ENCODE results near the gene CDHR2.
"Not testable (repeated sequence)": the region's sequence is repeated elsewhere in the genome, so short reads cannot be mapped to it uniquely, and the experiment has no call there.

Gene CDHR2

GRCh38 chr5:176597417-176598389, 48.6 kb downstream of the CDHR2 start:
- no peaks in the 10 kb centered on the region for H3K9me3 ChIP-seq (ENCODE audit: low read depth, low read length)
- no peak overlapping the region for H3K27ac ChIP-seq
- TF ChIP-seq FOXP2 (optimal IDR thresholded peaks at IDR 0.05; ENCODE audit: control extremely low read depth, extremely low read length, insufficient read depth) (no peak), POLR2AphosphoS5 (IDR thresholded peaks at IDR 0.05; ENCODE audit: borderline replicate concordance, low read depth, low read length) (no peak), EZH2 (IDR thresholded peaks at IDR 0.05) (no peak)
- no peak overlapping the region for H3K4me3 ChIP-seq
- no peak for DNase-seq (ENCODE audit: low read depth, low spot score)
- H3K36me3 ChIP-seq (ENCODE audit: insufficient read depth, low read length): no peaks in the 10 kb centered on the region
- no peak overlapping the region for H3K9ac ChIP-seq (ENCODE audit: insufficient read length)

GRCh38 chr5:176599749-176600430, 50.7 kb downstream of the CDHR2 start:
- H3K27ac ChIP-seq; H3K4me3 ChIP-seq; H3K9me3 ChIP-seq (ENCODE audit: low read depth, low read length); DNase-seq (ENCODE audit: low read depth, low spot score); H3K9ac ChIP-seq (ENCODE audit: insufficient read length); H3K36me3 ChIP-seq (ENCODE audit: insufficient read depth, low read length): not testable (repeated sequence)

GRCh38 chr5:176601901-176602482, 52.9 kb downstream of the CDHR2 start:
- no peak for TF ChIP-seq EZH2 (IDR thresholded peaks at IDR 0.05)
- no peak for TF ChIP-seq POLR2AphosphoS5 (IDR thresholded peaks at IDR 0.05; ENCODE audit: borderline replicate concordance, low read depth, low read length)
- TF ChIP-seq FOXP2 (optimal IDR thresholded peaks at IDR 0.05; ENCODE audit: control extremely low read depth, extremely low read length, insufficient read depth): no peak
- H3K36me3 ChIP-seq (ENCODE audit: insufficient read depth, low read length): no peaks in the 10 kb centered on the region
- DNase-seq (ENCODE audit: low read depth, low spot score): no peak

GRCh38 chr5:176603091-176603490, 53.9 kb downstream of the CDHR2 start:
- H3K4me3 ChIP-seq: no peak overlapping the region
- TF ChIP-seq EZH2 (IDR thresholded peaks at IDR 0.05) (no peak), FOXP2 (optimal IDR thresholded peaks at IDR 0.05; ENCODE audit: control extremely low read depth, extremely low read length, insufficient read depth) (no peak), POLR2AphosphoS5 (IDR thresholded peaks at IDR 0.05; ENCODE audit: borderline replicate concordance, low read depth, low read length) (no peak)
- H3K36me3 ChIP-seq (ENCODE audit: insufficient read depth, low read length): no peaks in the 10 kb centered on the region
- H3K27ac ChIP-seq: no peak overlapping the region
- H3K9ac ChIP-seq (ENCODE audit: insufficient read length): no peak overlapping the region
- H3K9me3 ChIP-seq (ENCODE audit: low read depth, low read length): no peaks in the 10 kb centered on the region
- no peak for DNase-seq (ENCODE audit: low read depth, low spot score)

More at GRCh38 chr5:176601901-176602482, 52.9 kb downstream of the CDHR2 start:
- H3K9ac ChIP-seq (ENCODE audit: insufficient read length): no peak overlapping the region
- H3K4me3 ChIP-seq: no peak overlapping the region
- no peak overlapping the region for H3K27ac ChIP-seq
- no peaks in the 10 kb centered on the region for H3K9me3 ChIP-seq (ENCODE audit: low read depth, low read length)

GRCh38 chr5:176606032-176606431, 56.9 kb downstream of the CDHR2 start:
- no peaks in the 10 kb centered on the region for H3K9me3 ChIP-seq (ENCODE audit: low read depth, low read length)
- no peak overlapping the region for H3K9ac ChIP-seq (ENCODE audit: insufficient read length)
- no peak overlapping the region for H3K27ac ChIP-seq
- H3K36me3 ChIP-seq (ENCODE audit: insufficient read depth, low read length): no peaks in the 10 kb centered on the region
- TF ChIP-seq FOXP2 (optimal IDR thresholded peaks at IDR 0.05; ENCODE audit: control extremely low read depth, extremely low read length, insufficient read depth) (no peak), EZH2 (IDR thresholded peaks at IDR 0.05) (no peak), POLR2AphosphoS5 (IDR thresholded peaks at IDR 0.05; ENCODE audit: borderline replicate concordance, low read depth, low read length) (no peak)
- H3K4me3 ChIP-seq: no peak overlapping the region
- DNase-seq (ENCODE audit: low read depth, low spot score): no peak

- H3K9me3 ChIP-seq (ENCODE audit: low read depth, low read length): no peaks in the 10 kb centered on the region
- no peaks in the 10 kb centered on the region for H3K36me3 ChIP-seq (ENCODE audit: insufficient read depth, low read length)
- no peak overlapping the region for H3K27ac ChIP-seq
- no peak overlapping the region for H3K9ac ChIP-seq (ENCODE audit: insufficient read length)
- no peak for DNase-seq (ENCODE audit: low read depth, low spot score)
- no peak for TF ChIP-seq FOXP2 (optimal IDR thresholded peaks at IDR 0.05; ENCODE audit: control extremely low read depth, extremely low read length, insufficient read depth)
- TF ChIP-seq EZH2 (IDR thresholded peaks at IDR 0.05): no peak
- TF ChIP-seq POLR2AphosphoS5 (IDR thresholded peaks at IDR 0.05; ENCODE audit: borderline replicate concordance, low read depth, low read length): no peak
- H3K4me3 ChIP-seq: no peak overlapping the region
Measured at GRCh38 chr5:176606875-176607274, 57.7 kb downstream of the CDHR2 start.

GRCh38 chr5:176608142-176608705, 59.1 kb downstream of the CDHR2 start:
- DNase-seq (ENCODE audit: low read depth, low spot score): no peak
- Histone ChIP-seq H3K4me3 (no peak overlapping the region), H3K36me3 (ENCODE audit: insufficient read depth, low read length) (no peaks in the 10 kb centered on the region), H3K9me3 (ENCODE audit: low read depth, low read length) (no peaks in the 10 kb centered on the region), H3K9ac (ENCODE audit: insufficient read length) (no peak overlapping the region), H3K27ac (no peak overlapping the region)
- TF ChIP-seq EZH2 (IDR thresholded peaks at IDR 0.05) (no peak), POLR2AphosphoS5 (IDR thresholded peaks at IDR 0.05; ENCODE audit: borderline replicate concordance, low read depth, low read length) (no peak), FOXP2 (optimal IDR thresholded peaks at IDR 0.05; ENCODE audit: control extremely low read depth, extremely low read length, insufficient read depth) (no peak)
